ENCODE data around the gene CCDC92B. TPM values are rescaled to one million over a fixed set of nuclear protein-coding genes. Genes with fewer than 3 reads are reported as not detected.

CCDC92B gene
- total and polyA plus RNA-seq, 2 of the 13 experiments (the other 11 are each of a cell fraction or from before 2014, with no cell fraction given) = not detected

GRCh38 chr17:2711608-2712299 lies 37.7 kb downstream of the CCDC92B start, which contains the start of gene CLUH (continued):
- TF ChIP-seq ZBED4 (CRISPR knock-in tag; IDR thresholded peaks at IDR 0.05; ENCODE audit: borderline replicate concordance) (peak; percentile 64; the same call in 1 of the 2 replicates), ZNF652 (CRISPR knock-in tag; IDR thresholded peaks at IDR 0.05; ENCODE audit: borderline replicate concordance, low read depth) (no peak), ZNF136 (CRISPR knock-in tag; IDR thresholded peaks at IDR 0.05; ENCODE audit: low read depth) (no peak), ZSCAN29 (CRISPR knock-in tag; conservative IDR thresholded peaks at IDR 0.05) (peak; percentile 68; the same call in 1 of the 2 replicates), SAFB2 (CRISPR knock-in tag; IDR thresholded peaks at IDR 0.05; ENCODE audit: borderline replicate concordance, low read depth) (peak; percentile 77; the same call in 1 of the 2 replicates), TFDP2 (CRISPR knock-in tag; IDR thresholded peaks at IDR 0.05) (peak; percentile 83), CHCHD3 (CRISPR knock-in tag; IDR thresholded peaks at IDR 0.05) (no peak), RORA (CRISPR knock-in tag; IDR thresholded peaks at IDR 0.05) (no peak), ZMAT3 (CRISPR knock-in tag; conservative IDR thresholded peaks at IDR 0.05) (peak; percentile 92), ZNF460 (CRISPR knock-in tag; IDR thresholded peaks at IDR 0.05; ENCODE audit: borderline replicate concordance) (0 out of 2 replicates have a peak, but pooled peaks have one; percentile 31), ZNF567 (CRISPR knock-in tag; IDR thresholded peaks at IDR 0.05; ENCODE audit: borderline replicate concordance) (peak; percentile 76; the same call in 1 of the 2 replicates), IKZF4 (CRISPR knock-in tag; IDR thresholded peaks at IDR 0.05; ENCODE audit: borderline replicate concordance, low read depth, not compliant biosample characterization) (no peak), JUNB (CRISPR knock-in tag; IDR thresholded peaks at IDR 0.05; ENCODE audit: borderline replicate concordance) (no peak), FIP1L1 (IDR thresholded peaks at IDR 0.05; ENCODE audit: borderline replicate concordance, insufficient read depth, low read depth, low read length) (no peak), SNAPC2 (CRISPR knock-in tag; IDR thresholded peaks at IDR 0.05) (no peak), BORCS8-MEF2B (CRISPR knock-in tag; IDR thresholded peaks at IDR 0.05) (peak; percentile 85), SOX6 (IDR thresholded peaks at IDR 0.05) (no peak), SOX6 (CRISPR knock-in tag; IDR thresholded peaks at IDR 0.05) (no peak)
- TF ChIP-seq, protein P1, sequence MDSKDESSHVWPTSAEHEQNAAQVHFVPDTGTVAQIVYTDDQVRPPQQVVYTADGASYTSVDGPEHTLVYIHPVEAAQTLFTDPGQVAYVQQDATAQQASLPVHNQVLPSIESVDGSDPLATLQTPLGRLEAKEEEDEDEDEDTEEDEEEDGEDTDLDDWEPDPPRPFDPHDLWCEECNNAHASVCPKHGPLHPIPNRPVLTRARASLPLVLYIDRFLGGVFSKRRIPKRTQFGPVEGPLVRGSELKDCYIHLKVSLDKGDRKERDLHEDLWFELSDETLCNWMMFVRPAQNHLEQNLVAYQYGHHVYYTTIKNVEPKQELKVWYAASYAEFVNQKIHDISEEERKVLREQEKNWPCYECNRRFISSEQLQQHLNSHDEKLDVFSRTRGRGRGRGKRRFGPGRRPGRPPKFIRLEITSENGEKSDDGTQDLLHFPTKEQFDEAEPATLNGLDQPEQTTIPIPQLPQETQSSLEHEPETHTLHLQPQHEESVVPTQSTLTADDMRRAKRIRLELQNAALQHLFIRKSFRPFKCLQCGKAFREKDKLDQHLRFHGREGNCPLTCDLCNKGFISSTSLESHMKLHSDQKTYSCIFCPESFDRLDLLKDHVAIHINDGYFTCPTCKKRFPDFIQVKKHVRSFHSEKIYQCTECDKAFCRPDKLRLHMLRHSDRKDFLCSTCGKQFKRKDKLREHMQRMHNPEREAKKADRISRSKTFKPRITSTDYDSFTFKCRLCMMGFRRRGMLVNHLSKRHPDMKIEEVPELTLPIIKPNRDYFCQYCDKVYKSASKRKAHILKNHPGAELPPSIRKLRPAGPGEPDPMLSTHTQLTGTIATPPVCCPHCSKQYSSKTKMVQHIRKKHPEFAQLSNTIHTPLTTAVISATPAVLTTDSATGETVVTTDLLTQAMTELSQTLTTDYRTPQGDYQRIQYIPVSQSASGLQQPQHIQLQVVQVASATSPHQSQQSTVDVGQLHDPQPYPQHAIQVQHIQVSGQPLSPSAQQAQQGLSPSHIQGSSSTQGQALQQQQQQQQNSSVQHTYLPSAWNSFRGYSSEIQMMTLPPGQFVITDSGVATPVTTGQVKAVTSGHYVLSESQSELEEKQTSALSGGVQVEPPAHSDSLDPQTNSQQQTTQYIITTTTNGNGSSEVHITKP (CRISPR knock-in tag; IDR thresholded peaks at IDR 0.05; ENCODE audit: low read depth) = peak; percentile 68; the same call in 1 of the 2 replicates
